Memory B cell (primary cell): Measurements from ENCODE around the gene ADISSP.

Experiments used
- ATAC-seq: fragments of 150-1000 bp; cut with Tn5 transposase; 2 replicates; pipeline ENCODE4 v1.10.0; 2021; ENCODE audit warnings: low read depth, mild to moderate bottlenecking, moderate library complexity
- DNase-seq, 2 donors: peaks; one replicate each; pipeline ENCODE4 v3.0.0; 2022; ENCODE audit warnings: low spot score in 2 of 2
- H3K27ac Mint-ChIP-seq: one replicate; pipeline ENCODE4 v1.8.0; 2022; ENCODE audit warnings: mild to moderate bottlenecking, moderate library complexity, mixed read lengths
- H3K27me3 Mint-ChIP-seq: one replicate; pipeline ENCODE4 v1.8.0; 2022; ENCODE audit warnings: mixed read lengths
- H3K36me3 Mint-ChIP-seq: one replicate; pipeline ENCODE4 v1.8.0; 2022; ENCODE audit warnings: mild to moderate bottlenecking, mixed read lengths
- H3K4me1 Mint-ChIP-seq: one replicate; pipeline ENCODE4 v1.8.0; 2022; ENCODE audit warnings: mixed read lengths
- H3K4me3 Mint-ChIP-seq: one replicate; pipeline ENCODE4 v1.8.0; 2022; ENCODE audit warnings: mild to moderate bottlenecking, moderate library complexity, mixed read lengths
- H3K9me3 Mint-ChIP-seq: one replicate; pipeline ENCODE4 v1.8.0; 2022; ENCODE audit warnings: mixed read lengths

Gene ADISSP

DNA sequence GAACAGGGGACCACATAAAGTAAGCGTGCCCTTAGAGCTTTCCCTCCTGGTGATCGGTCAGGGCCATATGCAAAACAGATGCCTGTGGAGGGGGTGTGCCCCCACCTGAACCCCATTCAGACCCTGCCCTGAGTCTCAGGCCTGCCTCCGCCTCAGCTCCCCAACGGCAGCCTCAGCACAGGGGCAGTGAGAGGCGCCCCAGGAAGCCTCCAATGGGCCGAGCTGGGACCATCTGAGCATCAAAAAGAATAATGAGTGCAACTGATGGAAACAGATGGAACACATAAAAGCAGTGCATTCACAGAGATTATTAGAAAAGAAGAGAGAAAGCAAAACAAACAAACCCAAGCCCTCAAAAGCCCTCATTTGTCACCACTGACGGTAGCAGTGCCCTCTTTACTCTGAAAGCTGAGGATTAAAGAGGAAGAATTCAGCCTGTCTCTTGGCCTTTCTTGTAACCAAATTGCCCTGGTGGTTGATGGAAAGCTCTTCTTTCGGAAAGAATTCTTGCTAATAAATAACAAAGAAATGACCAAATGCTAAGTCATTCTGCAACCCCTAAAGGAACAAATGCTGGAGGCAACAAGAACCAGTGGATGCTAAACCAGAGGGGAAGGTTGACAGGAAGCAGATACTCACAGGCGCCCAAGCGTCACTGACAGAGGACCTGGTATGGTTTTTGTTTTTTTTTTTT lies 6.8 kb downstream of the ADISSP start:
- no peaks in the 10 kb centered on the region for H3K9me3 Mint-ChIP-seq
- peaks cover 6% of the 10 kb centered on the region for H3K36me3 Mint-ChIP-seq
- H3K27me3 Mint-ChIP-seq: no peaks in the 10 kb centered on the region
- no peak overlapping the region for H3K4me3 Mint-ChIP-seq
- DNase-seq (no peak), ATAC-seq (no peak)
- H3K4me1 Mint-ChIP-seq: peaks cover 8% of the 10 kb centered on the region
- peak overlapping the region; percentile 35 for H3K27ac Mint-ChIP-seq

DNA sequence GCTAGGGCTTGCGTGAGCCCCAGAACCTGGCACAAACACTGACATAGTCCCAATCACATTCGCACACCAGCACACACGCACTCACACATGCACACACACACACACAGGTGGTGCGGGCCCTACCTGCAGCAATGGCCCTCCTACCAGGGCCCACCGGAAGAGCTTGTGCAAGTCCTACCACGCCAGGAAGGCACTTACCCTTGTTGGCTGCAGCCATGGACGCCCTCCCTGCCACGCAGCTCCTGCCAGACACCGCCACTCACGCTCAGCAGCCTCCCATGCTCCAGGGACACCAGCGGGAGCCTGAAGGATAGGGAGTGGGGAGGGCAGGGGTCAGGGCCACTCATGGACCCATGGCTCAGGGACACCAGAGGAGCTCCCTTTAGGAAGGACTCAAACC lies 7.7 kb downstream of the ADISSP start:
- Mint-ChIP-seq H3K36me3 (peaks cover 6% of the 10 kb centered on the region), H3K9me3 (no peaks in the 10 kb centered on the region), H3K4me3 (no peak overlapping the region), H3K27me3 (no peaks in the 10 kb centered on the region), H3K27ac (no peak overlapping the region), H3K4me1 (peaks cover 8% of the 10 kb centered on the region)
- DNase-seq (no peak), ATAC-seq (no peak)

DNA sequence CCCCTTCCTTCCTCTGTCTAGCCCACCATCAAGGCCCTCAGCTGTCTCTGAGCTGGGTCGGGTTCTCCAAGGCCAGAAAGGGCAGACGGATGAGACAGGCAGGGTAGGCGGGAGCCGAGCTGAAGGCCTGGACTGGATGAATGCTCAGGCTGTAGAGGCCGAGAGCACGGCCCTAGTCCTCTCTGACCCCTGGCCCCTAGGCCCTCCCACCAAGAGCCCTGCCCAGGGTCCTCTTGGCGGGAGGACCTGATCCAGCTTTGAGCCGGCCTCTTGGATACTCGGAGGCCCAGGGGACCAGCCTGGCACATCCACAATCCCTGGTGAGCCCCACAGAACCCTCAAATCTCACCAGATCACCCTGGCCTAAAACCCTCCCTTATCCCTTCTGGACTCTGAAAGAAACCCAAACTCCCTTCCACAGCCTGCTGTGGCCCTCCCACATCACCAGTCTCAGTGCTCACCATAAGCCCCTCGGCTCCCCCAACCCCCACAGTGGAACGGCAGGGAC lies 8.2 kb downstream of the ADISSP start:
- Mint-ChIP-seq H3K9me3 (no peaks in the 10 kb centered on the region), H3K27me3 (no peaks in the 10 kb centered on the region), H3K27ac (no peak overlapping the region), H3K4me3 (no peak overlapping the region), H3K4me1 (peaks cover 5% of the 10 kb centered on the region), H3K36me3 (peaks cover 6% of the 10 kb centered on the region)
- no peak for DNase-seq
- ATAC-seq: no peak

GRCh38 chr20:3758566-3758965 lies 9.0 kb downstream of the ADISSP start:
- Mint-ChIP-seq H3K4me1 (peaks cover 4% of the 10 kb centered on the region), H3K4me3 (no peak overlapping the region), H3K36me3 (peaks cover 6% of the 10 kb centered on the region), H3K9me3 (no peaks in the 10 kb centered on the region), H3K27me3 (no peaks in the 10 kb centered on the region), H3K27ac (no peak overlapping the region)
- DNase-seq (no peak), ATAC-seq (no peak)

GRCh38 chr20:3757268-3757667 lies 10.3 kb downstream of the ADISSP start:
- Mint-ChIP-seq H3K4me3 (no peak overlapping the region), H3K4me1 (peaks cover 7% of the 10 kb centered on the region), H3K27ac (no peak overlapping the region)

GRCh38 chr20:3755814-3756480 lies 11.6 kb downstream of the ADISSP start:
- H3K4me3 Mint-ChIP-seq: no peak overlapping the region
- no peak for ATAC-seq
- no peaks in the 10 kb centered on the region for H3K27me3 Mint-ChIP-seq
- no peak for DNase-seq
- peaks cover 4% of the 10 kb centered on the region for H3K36me3 Mint-ChIP-seq
- no peaks in the 10 kb centered on the region for H3K9me3 Mint-ChIP-seq
- H3K4me1 Mint-ChIP-seq: peaks cover 9% of the 10 kb centered on the region
- no peak overlapping the region for H3K27ac Mint-ChIP-seq

More at GRCh38 chr20:3757268-3757667, 10.3 kb downstream of the ADISSP start:
- peaks cover 6% of the 10 kb centered on the region for H3K36me3 Mint-ChIP-seq
- no peak for ATAC-seq
- no peak for DNase-seq
- H3K27me3 Mint-ChIP-seq: no peaks in the 10 kb centered on the region
- H3K9me3 Mint-ChIP-seq: no peaks in the 10 kb centered on the region

GRCh38 chr20:3755269-3755668 lies 12.3 kb downstream of the ADISSP start:
- ATAC-seq (no peak), DNase-seq (no peak)
- H3K27me3 Mint-ChIP-seq: no peaks in the 10 kb centered on the region
- H3K9me3 Mint-ChIP-seq: no peaks in the 10 kb centered on the region
- H3K4me1 Mint-ChIP-seq: peaks cover 6% of the 10 kb centered on the region
- no peak overlapping the region for H3K4me3 Mint-ChIP-seq
- no peak overlapping the region for H3K27ac Mint-ChIP-seq
- peaks cover 4% of the 10 kb centered on the region for H3K36me3 Mint-ChIP-seq

DNA sequence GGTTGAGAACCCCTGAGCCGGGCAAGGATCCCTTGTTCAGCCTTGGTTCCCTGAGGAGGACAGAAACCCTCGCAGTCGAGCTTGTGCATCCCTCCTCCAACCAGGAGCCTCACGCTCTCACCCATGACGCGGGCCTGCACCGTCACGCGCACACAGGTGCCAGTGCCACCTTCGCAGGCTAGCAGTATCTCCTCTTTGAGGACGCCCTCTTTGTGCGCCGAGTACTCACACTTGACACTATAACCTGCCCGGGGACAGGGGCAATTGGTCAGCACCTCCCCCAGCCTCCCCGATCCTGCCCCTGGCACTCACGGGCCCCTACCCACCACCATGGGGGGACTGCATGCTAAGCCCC lies 13.3 kb downstream of the ADISSP start:
- Mint-ChIP-seq H3K27ac (no peak overlapping the region), H3K36me3 (peaks cover 4% of the 10 kb centered on the region), H3K9me3 (no peaks in the 10 kb centered on the region), H3K4me1 (peaks cover 6% of the 10 kb centered on the region), H3K4me3 (no peak overlapping the region), H3K27me3 (no peaks in the 10 kb centered on the region)
- no peak for ATAC-seq
- no peak for DNase-seq

DNA sequence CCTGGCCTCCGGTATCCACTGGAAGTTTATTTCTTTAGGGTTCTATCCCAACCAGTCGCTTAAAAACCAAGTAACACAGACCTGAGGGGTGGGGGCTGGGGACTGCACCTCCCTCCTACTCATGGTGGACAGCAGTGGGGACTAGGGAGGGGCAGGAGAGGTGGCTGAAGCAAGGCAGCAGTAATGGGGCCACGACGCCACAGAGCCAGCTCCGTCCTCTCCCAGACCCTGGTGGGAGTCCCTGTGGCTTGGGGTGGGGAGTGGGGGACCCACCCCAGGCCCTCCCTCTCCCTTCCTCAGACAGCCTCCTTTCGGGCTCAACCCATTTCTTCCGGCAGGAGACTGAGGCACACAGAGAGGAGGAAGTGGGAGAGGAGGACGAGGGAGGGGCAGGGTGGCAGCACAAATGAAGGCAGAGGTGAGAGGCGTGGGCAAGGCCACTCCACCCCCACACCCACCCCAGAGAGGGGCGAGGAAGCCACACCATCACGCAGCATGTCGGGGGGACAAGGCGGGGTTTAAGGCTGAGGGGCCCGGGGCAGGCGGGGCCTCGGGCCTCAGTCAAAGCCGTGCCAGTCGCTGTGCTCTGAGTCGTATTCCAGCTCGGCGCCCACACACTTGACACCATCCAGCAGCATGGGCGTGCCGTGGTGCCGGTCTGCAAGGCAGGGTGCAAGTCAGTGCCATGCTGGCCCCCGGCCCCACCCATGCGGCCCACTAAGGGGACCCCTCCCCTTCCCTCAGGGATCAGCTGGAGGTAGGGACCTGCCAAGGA lies 13.9 kb downstream of the ADISSP start:
- H3K9me3 Mint-ChIP-seq: no peaks in the 10 kb centered on the region
- no peaks in the 10 kb centered on the region for H3K27me3 Mint-ChIP-seq
- no peak overlapping the region for H3K4me3 Mint-ChIP-seq

GRCh38 chr20:3753098-3753497 lies 14.5 kb downstream of the ADISSP start:
- no peaks in the 10 kb centered on the region for H3K9me3 Mint-ChIP-seq
- H3K27me3 Mint-ChIP-seq: no peaks in the 10 kb centered on the region
- H3K27ac Mint-ChIP-seq: no peak overlapping the region
- ATAC-seq (peak; percentile 64), DNase-seq (peak; percentile 33 to 37)
- no peak overlapping the region for H3K4me3 Mint-ChIP-seq
- H3K4me1 Mint-ChIP-seq: peaks cover 6% of the 10 kb centered on the region
- H3K36me3 Mint-ChIP-seq: peaks cover 2% of the 10 kb centered on the region

More for the DNA sequence above, 13.9 kb downstream of the ADISSP start:
- ATAC-seq: no peak
- peaks cover 4% of the 10 kb centered on the region for H3K36me3 Mint-ChIP-seq
- DNase-seq: no peak
- no peak overlapping the region for H3K27ac Mint-ChIP-seq
- peaks cover 6% of the 10 kb centered on the region for H3K4me1 Mint-ChIP-seq

- Mint-ChIP-seq H3K4me3 (peak overlapping the region; percentile 73), H3K27me3 (no peaks in the 10 kb centered on the region), H3K4me1 (peaks cover 6% of the 10 kb centered on the region), H3K27ac (no peak overlapping the region), H3K36me3 (no peaks in the 10 kb centered on the region), H3K9me3 (no peaks in the 10 kb centered on the region)
- ATAC-seq (no peak), DNase-seq (no peak)
Observed at GRCh38 chr20:3752386-3752759, 15.2 kb downstream of the ADISSP start.

DNA sequence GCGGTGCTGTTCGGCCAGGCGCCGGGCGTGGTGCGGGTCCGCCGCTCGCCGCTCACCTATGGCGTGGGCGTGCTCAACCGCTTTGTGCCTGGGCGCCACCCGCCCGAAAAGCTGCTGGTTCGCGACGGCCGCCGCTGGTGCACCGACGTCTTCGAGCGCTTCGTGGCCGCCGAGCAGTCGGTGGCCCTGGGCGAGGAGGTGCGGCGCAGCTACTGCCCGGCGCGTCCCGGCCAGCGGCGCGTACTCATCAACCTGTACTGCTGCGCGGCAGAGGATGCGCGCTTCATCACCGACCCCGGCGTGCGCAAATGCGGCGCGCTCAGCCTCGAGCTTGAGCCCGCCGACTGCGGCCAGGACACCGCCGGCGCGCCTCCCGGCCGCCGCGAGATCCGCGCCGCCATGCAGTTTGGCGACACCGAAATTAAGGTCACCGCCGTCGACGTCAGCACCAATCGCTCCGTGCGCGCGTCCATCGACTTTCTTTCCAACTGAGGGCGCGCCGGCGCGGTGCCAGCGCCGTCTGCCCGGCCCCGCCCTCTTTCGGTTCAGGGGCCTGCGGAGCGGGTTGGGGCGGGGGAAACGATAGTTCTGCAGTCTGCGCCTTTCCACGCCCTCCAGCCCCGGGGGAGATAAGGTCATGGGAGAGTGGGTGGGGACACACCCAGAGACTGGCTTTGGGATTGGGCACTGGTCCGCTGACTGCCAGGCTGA lies 15.7 kb downstream of the ADISSP start:
- ATAC-seq: peak; percentile 68
- peaks cover 6% of the 10 kb centered on the region for H3K4me1 Mint-ChIP-seq
- peak overlapping the region; percentile 73 for H3K4me3 Mint-ChIP-seq
- DNase-seq: peak in 1 of 2 donors; percentile 21
- H3K9me3 Mint-ChIP-seq: no peaks in the 10 kb centered on the region
- no peak overlapping the region for H3K27ac Mint-ChIP-seq
- H3K36me3 Mint-ChIP-seq: no peaks in the 10 kb centered on the region
- no peaks in the 10 kb centered on the region for H3K27me3 Mint-ChIP-seq

- no peaks in the 10 kb centered on the region for H3K36me3 Mint-ChIP-seq
- H3K27me3 Mint-ChIP-seq: no peaks in the 10 kb centered on the region
- DNase-seq: no peak
- H3K4me3 Mint-ChIP-seq: peak overlapping the region; percentile 39
- no peak overlapping the region for H3K27ac Mint-ChIP-seq
- no peaks in the 10 kb centered on the region for H3K9me3 Mint-ChIP-seq
- peaks cover 6% of the 10 kb centered on the region for H3K4me1 Mint-ChIP-seq
- no peak for ATAC-seq
Observed at GRCh38 chr20:3751305-3751674, 16.3 kb downstream of the ADISSP start.
